Measurements from ENCODE around the gene HIVEP3.

Gene HIVEP3

DNA sequence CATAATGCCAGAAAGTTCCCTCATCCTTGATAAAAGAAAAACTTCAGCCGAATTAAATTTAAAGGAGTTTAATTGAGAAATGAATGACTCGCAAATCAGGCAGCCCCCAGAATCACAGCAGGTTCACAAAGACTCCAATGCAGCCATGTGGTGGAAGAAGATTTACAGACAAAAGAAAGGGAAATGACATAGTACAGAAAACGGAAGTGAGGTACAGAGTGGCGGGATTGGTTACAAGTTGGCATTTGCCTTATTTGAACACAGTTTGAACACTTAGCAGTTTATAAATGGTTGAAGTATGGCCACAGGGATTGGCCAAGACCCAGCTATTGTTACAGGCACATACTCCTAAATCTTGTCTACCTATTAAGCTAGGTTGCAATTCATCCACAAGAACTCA, 46.6 kb downstream of the HIVEP3 start:
- no peak for DNase-seq (ENCODE audit: low spot score)

- DNase-seq (ENCODE audit: low spot score): no peak
Measured at GRCh38 chr1:41870076-41870562, 48.6 kb downstream of the HIVEP3 start.

- no peak for DNase-seq (ENCODE audit: low spot score)
Measured at GRCh38 chr1:41868241-41868998, 50.3 kb downstream of the HIVEP3 start.

DNA sequence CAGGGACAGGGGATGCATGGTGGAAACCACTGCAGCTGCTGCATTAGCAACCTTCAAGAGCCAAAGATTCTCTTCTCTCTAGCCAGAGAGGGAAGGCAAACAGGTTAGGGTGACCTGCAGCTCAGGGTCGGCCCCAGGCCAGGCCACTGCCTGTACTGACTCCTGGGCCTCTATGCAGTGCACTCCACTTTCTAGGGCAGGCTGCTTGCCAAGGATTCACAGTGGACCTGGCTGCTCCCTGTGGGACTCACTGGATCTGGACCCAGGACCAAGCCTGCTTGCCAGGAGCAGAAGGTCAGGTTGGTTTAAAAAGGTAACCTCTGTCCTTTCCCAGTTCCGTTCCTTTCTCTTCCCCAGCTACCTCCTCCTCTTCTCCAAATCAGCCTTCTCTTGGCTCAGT, 52.4 kb downstream of the HIVEP3 start:
- DNase-seq (ENCODE audit: low spot score): no peak

GRCh38 chr1:41864471-41865040, 54.2 kb downstream of the HIVEP3 start:
- no peak for DNase-seq (ENCODE audit: low spot score)

DNA sequence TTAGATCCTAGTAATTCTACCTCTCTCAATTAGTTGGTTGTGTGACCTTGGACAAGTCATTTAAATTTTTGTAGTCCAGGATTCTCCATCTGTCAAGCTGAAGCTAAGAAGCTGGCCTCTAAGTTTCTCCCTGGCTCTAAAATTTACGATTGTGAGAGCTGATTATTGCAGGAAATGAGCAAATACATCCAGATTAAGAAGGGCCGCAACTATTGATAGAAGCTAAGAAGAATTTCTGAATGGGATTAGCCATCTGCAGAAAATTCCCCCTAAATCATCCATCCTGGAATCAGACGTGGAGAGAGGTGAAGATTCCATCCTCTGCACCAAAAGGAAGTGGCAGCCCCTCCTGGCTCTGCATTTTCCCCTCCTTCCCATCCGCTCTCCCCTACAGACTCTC, 55.0 kb downstream of the HIVEP3 start:
- no peak for DNase-seq (ENCODE audit: low spot score)

- DNase-seq (ENCODE audit: low spot score): no peak
Measured at GRCh38 chr1:41862384-41863221, 56.1 kb downstream of the HIVEP3 start.

GRCh38 chr1:41861535-41862383, 57.0 kb downstream of the HIVEP3 start:
- DNase-seq (ENCODE audit: low spot score): no peak

DNA sequence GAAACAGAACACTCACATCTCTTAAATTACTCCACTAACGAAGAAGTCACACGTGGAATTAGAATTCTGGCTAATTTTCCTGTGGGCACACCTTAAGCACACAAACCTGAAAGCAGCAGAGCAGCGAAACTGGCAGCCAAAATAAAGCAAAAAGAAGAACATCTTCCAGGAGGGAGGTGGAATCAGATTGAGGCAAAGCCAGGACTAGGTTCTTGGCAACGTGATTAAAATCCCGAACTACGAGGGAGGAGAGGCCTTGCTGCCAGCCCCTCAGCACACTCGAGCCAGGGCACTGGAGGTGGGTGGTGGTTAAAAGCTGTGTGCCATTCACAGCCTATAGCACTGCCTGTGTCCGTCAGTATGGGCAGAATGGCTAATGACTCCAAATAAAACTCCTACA, 58.0 kb downstream of the HIVEP3 start:
- no peak for DNase-seq (ENCODE audit: low spot score)

GRCh38 chr1:41860214-41860613, 58.5 kb downstream of the HIVEP3 start:
- no peak for DNase-seq (ENCODE audit: low spot score)

- no peak for DNase-seq (ENCODE audit: low spot score)
Measured at GRCh38 chr1:41859686-41860085, 59.0 kb downstream of the HIVEP3 start.

- no peak for DNase-seq (ENCODE audit: low spot score)
Measured at GRCh38 chr1:41856944-41857285, 61.8 kb downstream of the HIVEP3 start.

GRCh38 chr1:41856151-41856943, 62.4 kb downstream of the HIVEP3 start:
- no peak for DNase-seq (ENCODE audit: low spot score)

- no peak for DNase-seq (ENCODE audit: low spot score)
Measured at GRCh38 chr1:41855713-41856112, 63.0 kb downstream of the HIVEP3 start.

DNA sequence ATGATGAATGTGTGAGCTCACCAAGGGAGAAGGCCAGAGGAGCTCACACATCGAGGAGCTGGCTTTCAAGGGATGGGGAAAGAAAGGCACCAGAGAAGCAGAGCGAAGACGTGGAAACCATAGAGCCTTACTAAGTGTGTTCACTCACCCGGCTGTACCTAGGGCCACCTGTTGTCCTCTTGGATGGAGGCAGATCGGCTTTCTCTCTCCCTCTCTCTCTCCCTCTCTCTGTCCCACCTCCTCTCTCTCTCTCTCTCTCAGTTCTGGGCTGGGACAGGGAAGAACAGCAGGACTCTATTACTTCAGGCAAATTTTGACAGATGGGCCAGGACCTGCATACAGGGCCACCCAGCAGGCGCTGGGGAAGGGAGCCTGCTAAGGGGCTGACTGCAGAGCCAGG, 64.8 kb downstream of the HIVEP3 start:
- DNase-seq (ENCODE audit: low spot score): no peak

- DNase-seq (ENCODE audit: low spot score): no peak
Measured at GRCh38 chr1:41852091-41852490, 66.6 kb downstream of the HIVEP3 start.

- DNase-seq (ENCODE audit: low spot score): no peak
Measured at GRCh38 chr1:41851589-41851988, 67.1 kb downstream of the HIVEP3 start.

GRCh38 chr1:41850029-41850428, 68.7 kb downstream of the HIVEP3 start:
- no peak for DNase-seq (ENCODE audit: low spot score)

DNA sequence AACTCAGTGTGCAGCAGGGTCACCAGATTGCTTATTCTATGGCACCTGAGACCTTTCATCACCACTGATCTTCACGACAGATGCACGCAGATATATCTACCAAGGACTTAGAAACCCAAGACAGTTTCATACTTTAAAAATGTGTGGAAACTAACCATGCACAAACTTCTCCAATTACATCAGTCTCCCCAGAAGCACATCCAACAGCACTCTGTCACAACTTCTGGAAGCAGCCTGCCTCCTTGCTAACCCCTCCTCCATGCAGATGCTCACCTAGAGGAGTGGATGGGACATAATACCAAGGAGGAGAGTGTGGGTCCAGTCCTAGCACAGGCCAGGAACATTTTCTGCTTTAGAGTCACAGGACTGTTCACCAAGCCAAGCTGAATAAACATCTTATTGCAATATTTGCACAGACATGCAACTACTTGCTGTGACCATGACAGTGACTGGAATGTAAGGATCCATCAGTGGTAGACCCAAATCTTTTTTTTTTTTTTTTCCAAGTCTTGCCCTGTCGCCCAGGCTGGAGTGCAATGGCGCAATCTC, 69.4 kb downstream of the HIVEP3 start:
- DNase-seq (ENCODE audit: low spot score): no peak

- no peak for DNase-seq (ENCODE audit: low spot score)
Measured at GRCh38 chr1:41848216-41848952, 70.3 kb downstream of the HIVEP3 start.
